CD1c-positive myeloid dendritic cell (primary cell): Measurements from ENCODE around the gene EDDM3A.
"Not testable (repeated sequence)": the region's sequence is repeated elsewhere in the genome, so short reads cannot be mapped to it uniquely, and the experiment has no call there.

Experiments
- DNase-seq: peaks from one replicate; pipeline ENCODE4 v3.0.0-alpha.2; 2016; ENCODE audit errors: extremely low spot score

Gene EDDM3A

DNA sequence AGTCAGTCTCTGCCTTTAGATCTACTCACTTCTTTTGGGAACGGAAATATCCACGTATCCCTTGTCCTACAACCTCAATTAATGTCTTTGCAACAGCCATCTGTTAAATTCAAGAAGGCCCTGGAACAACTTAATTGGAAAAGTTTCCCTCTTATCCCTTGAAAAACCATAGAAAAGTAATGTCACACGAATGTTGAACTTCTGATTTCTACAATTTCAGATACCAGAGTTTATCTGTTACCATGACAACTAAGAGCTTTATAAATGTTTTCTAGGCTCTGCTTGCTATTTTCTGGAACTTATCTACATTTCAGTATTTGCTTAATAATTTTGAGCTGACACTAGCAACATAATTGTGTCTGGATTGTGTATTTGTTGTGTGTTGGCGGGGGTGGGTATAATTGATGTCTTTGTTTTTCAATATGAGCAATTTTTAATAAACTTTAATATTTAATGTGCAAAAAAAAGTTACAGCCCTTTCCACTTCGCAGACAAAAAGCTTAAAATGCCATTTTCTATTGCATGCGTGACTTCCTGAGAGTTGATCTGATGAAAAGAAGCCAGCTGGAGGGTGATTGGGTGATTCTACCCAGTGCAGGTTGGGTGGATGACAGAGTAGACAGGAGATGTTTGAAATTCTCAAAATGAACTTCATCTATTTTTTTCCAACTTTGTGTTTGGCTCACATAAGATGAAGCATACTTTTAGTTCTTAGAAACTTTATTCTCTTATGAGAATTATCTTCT lies 11.8 kb upstream of the EDDM3A start:
- DNase-seq, result no peak

DNA sequence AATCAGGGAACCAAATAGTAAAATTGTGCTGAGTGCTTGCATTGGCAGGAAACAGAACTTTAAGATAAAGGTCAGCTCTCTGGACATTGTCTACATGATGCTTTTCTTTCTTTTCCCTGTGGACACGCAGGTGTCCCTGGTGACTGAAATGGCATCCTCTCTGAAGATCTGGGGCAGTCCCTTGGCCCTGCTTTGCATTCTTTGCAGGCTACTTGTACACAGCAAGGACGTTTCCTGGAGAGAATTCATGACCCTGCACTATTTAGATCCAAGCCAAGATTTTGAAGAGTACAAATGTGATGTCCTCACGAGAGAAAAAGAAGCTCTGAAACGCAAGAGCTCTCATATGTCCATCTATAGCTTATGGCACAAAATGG lies 11.3 kb upstream of the EDDM3A start:
- no peak for DNase-seq

DNA sequence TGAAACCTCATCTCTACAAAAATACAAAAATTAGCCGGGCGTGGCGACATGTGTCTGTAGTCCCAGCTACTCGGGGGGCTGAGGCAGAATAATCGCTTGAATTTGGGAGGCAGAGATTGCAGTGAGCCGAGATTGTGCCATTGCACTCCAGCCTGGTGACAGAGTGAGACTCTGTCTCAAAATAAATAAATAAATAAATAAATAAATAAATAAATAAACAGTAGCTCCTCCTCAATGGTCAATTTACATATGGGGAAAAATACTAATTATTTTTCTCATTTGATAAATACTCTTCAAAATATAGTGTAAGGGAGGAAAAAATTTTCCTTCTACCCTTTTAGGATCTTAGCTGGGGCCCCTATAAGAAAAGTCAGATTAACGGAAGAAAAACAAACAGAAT lies 7.4 kb upstream of the EDDM3A start:
- DNase-seq, result not testable (repeated sequence)

DNA sequence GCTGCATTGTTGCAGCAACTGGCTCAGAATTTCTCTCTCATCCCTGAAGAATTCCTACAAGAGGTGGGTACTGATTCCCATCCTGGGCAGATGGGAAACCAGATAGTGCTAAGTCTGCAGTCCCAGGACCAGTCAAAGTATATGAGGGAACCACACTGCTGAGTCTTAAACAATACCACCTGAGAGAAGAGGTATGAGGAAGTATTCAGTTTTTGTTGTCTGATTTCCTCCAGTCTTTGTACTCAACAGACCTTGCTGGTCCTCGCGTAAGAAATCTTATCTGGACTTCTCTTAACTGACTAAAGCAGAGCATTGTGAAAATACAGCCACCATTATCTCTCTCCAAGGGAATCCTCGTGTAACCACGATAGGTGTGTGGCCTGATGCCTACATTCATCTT lies 3.6 kb upstream of the EDDM3A start:
- no peak for DNase-seq

DNA sequence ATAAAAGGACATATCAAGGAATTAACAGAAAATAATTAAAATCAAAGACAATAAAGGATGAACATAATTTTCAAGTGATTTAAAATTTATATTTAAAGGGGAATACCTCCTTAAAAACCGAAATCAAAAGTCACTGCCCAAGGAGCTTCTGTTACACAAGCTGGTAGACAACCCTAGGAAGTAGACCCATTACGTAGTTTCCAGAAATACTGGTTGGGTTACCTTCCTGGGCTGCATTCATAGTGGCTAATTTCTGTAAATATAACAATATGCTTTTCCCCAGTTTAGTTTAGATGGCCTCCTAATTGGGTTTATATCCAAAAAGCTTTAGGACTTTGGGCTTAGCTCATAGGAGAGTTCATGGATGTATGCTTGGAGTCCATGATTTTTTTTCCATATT lies 2.1 kb upstream of the EDDM3A start:
- no peak for DNase-seq

DNA sequence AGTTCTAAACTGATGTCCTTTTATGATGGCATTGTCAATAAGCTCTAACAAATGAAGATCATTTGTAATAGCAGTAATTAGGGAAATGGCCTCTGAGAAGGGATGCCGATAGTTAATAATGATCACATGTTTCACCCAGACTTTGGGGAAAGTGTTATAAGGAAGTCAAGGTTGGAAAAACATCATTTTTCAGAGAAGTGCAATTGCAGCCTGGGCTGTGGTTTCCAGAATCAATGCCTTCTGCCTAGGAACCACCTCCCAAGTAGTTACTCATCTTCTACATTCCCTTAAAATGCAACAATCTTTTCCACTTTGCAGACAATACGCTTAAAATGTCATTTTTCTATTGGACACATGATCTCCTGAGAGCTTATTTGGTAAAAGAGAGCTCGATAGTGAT lies 879 bp downstream of the EDDM3A start:
- DNase-seq, result peak; percentile 23

DNA sequence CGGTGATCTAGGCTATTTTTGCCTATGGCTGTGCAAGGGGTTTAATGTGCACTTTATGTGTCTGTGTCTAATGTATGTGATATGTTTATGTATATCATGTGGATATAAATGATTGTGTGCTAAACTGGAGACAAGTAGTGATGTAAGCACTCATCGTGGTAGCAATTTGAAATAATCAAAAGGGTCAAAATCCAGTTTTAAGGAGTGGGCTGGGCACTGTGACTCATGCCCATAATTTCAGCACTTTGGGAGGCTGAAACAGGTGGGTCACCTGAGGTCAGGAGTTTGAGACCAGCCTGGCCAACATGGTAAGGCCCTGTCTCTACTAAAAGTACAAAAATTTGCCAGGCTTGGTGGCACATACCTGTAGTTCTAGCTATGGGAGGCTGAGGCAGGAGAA lies 2.8 kb downstream of the EDDM3A start:
- DNase-seq, result no peak

DNA sequence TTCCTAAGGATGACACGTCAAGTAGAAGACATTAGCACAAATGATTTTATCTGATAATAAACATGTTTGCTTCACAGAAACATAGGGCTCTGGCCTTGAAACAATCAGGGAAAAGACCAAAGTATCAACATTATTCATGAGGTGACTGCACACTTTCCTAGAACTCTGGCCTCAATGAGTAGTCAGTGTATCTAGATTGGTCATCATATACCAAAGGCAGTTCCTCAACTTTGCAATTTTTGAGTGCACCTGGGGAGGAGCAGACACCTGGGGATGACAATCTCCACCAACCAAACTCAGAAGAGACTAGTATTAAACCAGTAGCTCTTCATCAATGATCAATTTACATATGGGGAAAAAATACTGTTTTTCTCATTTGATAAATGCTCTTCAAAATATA lies 4.5 kb downstream of the EDDM3A start:
- DNase-seq, result no peak

DNA sequence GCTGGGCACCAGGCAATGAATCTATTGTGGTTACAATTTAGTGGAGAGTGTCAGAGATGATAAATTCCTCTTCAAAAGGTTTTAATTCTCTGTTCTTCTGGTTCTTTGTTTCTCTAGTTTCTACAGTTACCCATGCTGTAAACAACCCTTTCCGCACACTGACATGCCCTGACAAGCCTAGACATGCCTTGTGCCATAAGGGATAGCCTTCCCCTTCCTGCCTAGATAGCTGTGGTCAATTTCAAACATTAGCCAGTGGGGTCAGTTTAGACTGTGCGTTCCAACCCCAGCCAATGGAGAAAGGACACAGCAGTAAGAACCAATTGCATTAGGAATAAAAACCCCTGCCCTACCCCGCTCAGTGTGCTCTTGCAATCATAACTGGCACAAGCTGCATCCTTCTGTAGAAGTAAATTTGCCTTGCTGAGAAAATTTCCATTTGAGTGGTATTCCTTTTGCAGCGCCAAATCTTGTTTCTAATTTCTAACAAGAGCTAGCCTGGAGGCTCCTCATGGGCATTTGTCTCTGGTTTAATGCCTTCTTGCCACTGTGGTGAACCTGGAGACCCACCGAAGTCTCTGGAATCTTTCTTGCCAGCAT lies 6.4 kb downstream of the EDDM3A start:
- DNase-seq, result no peak

DNA sequence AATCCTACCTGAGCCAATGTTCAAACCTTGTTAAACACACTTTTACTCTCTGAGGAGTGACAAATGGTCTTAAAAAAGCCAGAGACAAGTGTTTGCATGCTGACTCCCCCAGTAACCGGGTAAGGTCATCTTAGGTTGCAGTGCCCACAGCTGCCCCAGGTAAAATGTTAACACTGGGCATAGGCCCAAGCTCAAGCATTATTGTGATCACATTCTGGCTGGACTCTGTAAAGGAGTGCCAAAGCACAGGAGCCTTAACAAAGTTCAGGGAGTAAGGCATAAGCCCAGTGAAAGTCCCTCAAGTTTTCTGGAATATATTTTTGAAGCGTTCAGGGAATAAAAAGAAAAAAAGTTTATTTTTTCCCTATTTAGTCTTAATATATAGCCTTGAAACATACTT lies 8.6 kb downstream of the EDDM3A start:
- no peak for DNase-seq

DNA sequence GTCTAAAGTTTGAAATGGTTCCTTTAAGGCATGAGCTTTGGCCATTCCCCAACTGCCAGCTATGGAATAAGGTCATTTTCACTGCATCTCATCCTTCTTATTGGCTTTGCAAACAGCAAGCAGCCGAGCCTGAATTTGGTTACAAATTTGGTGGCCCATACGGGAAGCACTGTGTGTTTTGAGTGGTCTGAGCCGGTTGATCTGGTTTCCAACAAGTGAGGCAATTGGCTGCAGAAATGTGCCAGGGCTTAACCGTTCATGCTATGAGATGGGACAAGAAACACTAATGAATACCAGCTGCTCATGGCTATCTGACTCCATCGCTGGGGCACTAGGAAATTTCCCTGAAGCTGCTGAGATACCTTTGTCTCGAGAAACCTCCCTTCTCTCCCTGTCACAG lies 9.3 kb downstream of the EDDM3A start:
- DNase-seq, result no peak

DNA sequence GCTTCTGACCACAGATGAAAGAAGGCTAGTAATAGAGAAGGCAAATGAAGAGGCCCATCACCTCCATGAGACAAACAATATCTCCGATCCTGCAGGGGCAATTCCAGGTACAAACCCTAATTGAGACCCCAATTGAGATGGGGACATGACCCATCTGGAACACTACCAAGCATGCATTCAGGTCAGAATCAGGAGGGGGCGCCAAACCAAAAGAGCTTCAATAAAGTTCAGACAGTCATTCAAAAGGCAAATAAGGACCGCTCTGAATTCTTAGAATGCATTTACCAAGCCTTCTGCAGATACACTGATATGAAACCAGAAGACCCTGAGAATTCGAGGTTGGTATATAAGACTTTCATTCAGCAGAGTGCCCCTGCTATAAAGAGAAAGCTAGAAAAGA lies 12.3 kb downstream of the EDDM3A start:
- peak; percentile 34 for DNase-seq

DNA sequence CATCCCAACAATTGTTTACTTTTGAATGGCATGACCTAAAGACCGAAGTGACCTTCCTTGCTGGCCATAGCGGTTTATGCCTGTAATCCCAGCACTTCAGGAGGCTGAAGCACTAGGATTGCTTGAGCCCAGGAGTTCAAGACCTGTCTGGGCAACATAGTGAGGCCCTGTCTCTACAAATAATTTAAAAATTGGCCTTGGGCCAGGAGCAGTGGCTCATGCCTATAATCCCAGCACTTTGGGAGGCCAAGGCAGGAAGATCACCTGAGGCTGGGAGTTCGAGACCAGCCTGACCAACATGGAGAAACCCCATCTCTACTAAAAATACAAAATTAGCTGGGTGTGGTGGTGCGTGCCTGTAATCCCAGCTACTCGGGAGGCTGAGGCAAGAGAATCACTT lies 13.8 kb downstream of the EDDM3A start:
- not testable (repeated sequence) for DNase-seq

DNA sequence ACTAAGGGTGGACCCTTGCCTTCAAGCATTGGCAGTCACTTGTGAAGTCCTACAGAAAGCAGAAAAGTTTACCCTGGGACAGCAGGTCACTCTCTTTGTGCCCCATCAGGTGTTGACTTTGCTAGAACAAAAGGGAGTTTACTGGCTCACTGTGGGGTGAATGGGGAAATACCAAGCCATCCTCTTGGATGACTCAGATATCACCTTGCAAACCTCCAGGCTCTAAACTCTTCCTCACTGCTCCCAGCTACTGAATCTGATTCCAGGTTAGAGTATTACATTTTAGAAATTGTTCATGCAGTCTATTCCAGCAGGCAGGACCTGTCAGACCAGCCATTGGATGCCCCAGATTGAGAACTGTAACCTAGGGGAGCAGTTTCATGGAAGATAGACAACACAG lies 15.3 kb downstream of the EDDM3A start:
- DNase-seq, result no peak

DNA sequence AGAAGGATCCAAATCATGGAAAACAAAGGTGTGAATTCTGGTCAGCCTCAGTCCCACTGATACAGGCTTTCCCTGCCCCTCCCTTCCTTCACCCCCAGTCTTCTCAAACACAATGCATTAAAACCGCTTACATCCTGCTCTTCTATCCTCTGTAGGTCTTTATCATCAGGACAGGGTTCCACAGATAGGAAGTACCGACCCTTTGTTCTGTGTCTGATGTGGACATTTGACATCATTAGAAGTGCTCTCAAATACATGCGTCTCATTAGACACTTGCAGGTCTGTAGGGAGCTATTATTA lies 22.9 kb downstream of the EDDM3A start:
- DNase-seq, result no peak

DNA sequence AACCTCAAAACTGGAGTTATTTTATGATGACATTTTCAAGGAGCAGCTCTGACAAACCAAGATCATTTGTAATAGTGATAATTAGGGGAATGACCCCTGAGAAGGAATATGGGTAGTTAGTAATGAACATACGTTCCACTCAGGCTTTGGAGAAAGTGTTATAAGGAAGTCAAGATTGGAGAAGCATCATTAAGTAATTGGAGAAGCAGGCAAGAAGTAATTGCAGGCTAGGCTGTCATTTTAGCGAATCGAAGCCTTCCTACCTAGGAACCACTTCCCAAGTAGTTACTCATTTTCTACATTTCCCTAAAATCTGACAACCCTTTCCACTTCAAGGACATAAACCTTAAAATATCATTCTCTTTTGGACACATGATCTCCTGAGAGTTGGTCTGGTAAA lies 23.7 kb downstream of the EDDM3A start:
- DNase-seq, result peak; percentile 75

DNA sequence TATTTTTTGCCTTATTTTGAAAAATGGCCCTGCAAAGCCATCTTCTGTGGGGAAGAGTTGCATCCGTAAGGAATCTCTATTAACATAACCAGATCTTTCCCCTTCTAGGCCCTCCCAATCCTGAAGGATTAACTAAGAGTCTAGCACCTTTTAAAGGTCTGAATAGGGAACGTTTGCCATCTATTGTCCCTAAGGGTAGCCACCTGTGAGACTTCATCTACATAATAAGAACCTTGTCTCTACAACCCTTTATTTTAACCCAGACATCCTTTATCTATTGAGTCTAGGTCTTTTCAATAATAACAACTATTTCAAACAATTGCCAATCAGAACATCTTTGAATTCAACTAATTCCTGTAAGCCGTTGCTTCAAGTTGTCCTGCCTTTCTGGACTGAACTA lies 27.0 kb downstream of the EDDM3A start:
- no peak for DNase-seq

DNA sequence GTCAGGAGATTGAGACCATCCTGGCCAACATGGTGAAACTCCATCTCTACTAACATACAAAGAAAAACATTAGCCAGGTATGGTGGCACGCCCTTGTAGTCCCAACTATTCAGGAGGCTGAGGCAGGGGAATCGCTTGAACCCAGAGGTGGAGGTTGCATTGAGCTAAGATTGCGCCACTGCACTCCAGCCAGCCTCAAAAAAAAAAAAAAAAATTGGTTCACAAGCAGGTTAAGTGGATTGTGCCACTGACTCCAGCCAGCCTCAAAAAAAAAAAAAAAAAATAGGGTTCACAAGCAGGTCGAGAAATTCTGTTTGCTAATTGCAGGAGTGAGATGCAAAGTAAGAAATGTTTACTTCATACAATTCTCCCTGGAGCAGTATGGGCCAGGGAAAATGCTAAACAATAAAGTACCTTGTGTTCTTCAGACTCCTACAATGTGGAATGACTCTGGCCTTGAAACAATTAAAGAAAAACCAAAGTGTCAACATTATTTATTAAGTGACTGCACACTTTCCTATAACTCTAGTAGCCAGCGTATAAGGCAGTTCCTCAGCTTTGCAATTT lies 28.7 kb downstream of the EDDM3A start:
- DNase-seq, result no peak

DNA sequence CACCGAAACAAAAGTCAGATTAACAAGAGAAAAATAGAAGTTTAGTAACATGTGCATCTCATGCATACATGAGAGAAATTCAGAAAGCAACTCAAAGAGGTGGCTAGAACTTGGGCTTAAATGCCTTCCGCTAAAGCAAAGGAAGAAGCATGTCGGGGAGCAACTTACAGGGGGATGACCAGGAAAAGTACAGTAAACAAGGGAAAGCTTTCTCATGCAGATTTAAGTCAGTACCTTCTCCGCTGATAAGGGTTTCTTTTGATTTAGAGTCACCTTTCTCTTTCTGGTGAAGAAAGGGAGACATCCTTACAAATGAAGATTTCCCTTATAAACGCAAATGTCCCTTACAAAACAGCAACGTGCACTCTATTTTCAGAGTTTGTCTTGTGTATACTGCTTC lies 29.4 kb downstream of the EDDM3A start:
- DNase-seq, result no peak

DNA sequence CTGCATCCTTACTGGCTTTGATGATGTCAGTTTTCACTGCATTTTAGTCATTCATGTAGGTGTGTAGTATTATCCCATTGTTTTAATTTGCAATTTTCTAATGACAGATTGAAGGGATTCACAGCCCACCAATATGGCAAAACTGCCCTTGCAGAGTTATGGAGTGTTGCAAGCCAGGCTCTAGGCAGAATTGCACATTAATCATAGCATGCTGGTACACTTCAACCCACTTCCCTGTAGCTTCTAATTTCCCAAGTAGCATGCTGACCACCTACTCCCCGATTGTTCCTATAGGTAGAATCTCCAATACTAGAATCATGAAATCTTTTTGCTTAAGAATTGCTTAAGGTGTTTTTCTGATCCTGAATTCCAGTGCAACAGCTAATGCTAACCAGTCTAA lies 30.2 kb downstream of the EDDM3A start:
- peak; percentile 49 for DNase-seq

DNA sequence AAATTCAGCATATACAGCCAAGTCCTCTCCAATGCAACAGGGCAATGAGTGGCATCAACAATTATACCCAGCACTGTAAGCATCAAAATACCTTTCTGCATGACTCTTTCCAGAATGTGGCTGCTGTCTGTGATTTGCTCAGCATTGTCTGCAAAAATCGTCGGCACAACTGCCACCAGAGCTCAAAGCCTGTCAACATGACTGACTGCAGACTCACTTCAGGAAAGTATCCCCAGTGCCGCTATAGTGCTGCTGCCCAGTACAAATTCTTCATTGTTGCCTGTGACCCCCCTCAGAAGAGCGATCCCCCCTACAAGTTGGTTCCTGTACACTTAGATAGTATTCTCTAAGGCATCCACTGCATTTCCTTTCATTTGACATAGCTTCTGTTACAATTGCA lies 36.1 kb downstream of the EDDM3A start:
- no peak for DNase-seq

DNA sequence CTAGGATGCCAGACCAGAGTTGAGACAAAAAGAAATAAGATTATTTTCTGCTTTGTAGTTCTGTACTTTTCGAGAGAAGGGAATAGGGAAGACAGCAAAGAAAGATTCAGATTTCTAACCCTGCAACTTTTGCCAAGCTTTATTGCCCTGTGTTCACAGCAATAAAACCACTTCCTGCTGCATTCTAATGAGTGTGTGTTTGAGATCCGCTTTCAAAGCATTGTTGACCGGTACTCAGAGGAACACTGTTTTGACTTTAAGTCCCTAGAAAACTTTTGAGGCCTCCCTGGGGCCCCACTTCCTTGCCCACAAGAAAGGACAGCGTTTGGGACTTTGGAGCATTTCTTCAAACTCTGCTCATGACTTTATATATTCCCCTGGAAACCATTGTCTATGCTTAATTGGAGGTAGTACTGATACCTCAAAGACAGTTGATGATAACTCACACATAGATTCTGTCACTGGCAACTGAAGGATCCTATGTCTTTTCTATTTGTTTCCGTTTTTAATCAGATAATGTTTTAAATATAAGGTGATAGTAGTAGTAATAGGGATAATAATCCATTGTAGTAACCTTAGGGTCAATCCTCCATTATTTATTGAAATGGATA lies 36.7 kb downstream of the EDDM3A start:
- DNase-seq, result peak; percentile 63

DNA sequence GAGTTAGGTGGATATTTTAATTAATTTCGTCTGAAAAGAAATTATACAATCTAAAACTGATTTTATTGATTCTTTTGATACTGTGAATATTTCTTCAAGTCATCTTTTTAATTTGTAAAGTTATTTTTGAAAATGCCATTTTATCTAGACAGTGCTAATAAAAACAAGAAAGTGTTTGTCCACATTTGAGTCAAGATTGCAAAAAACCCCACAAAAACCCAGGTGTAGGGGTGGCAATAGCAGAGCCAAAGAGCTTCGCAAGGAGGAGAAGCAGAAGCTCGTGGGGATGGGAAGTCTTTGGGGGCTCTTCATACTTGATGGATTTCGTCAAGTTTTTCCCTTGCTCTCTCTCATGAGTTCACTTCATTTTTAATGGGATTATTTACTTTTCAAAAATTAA lies 41.3 kb downstream of the EDDM3A start:
- no peak for DNase-seq
